Subcutaneous adipose tissue (tissue), 4 donors: ENCODE measurements around the gene SNN. TPM values are rescaled to one million over a fixed set of nuclear protein-coding genes. Genes with fewer than 3 reads are reported as not detected.

Source experiments
- CTCF ChIP-seq: fragments of 450-650 bp; IDR thresholded peaks from one replicate; pipeline ENCODE4 v1.5.1; 2016; ENCODE audit warnings: low read depth, mild to moderate bottlenecking, control low read depth, antibody characterized with exemption, moderate library complexity
- total RNA-seq, 4 donors: library from RNA; depleted of rRNA; stranded (reverse); fragments of >200 nt; gene quantifications; one replicate each; pipeline ENCODE4 v1.1.0, GENCODE V29; 2016

The SNN gene
- total RNA-seq, 4 donors from 2014 or later = 25.4 to 87.6 (median 50.1) TPM

DNA sequence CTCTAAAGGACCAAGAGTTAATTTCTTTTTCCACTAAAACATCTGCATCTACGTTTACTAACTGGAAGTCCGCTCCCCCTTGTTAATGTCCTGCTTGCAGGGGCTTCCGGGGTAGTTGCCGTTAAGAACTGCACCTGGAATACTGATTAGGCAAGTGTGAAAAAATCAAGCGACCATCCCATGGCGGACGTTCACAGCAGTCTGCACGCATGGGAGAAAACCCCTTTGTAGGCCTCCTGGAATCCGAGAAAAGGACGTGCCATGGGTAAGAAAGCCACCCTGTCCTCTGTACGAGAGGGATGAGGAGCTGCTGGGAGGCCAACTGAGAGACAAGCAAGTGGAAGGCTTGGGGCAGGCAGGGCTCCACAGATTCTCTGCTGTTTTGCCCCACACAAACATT is 14.9 kb downstream of the SNN start:
- no peak for TF ChIP-seq CTCF

DNA sequence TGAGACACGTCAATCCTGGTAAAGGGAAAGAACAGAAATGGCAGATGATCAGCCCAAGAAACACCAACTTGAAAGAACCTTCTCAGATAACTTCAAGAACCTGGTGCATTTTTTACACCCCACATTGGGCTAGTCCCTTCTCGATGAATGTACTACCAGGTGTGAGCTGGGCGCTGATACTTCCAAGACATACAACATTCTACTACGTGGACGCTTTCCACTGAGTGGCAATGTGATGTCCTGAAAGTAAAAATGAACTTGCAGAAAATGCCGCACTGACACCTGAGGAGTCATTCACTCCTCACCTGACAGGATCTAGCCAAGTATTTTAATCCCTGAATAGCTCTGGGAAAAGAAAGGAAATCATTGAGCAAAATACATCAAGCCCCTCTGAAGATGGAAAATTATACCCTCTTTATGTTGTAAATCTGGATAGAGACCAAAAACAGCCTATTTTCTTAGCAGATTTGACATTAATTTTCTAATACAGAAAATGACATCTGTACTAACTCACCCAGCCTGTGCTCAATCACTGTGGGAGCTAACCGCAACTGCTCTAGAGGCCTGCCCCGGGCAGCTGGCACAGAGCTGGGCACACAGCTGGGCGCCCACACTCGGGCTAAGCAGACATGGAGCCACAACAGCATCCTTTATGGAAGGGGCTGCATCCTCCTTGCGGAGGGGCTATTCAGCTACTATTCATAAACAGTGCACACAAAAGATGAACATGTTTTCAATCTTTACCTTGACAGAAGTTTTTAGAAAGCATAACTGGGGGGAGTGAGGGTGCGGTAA is 16.2 kb downstream of the SNN start:
- no peak for TF ChIP-seq CTCF

- TF ChIP-seq CTCF = no peak
Observed at GRCh38 chr16:11685844-11686618, 17.8 kb downstream of the SNN start.

DNA sequence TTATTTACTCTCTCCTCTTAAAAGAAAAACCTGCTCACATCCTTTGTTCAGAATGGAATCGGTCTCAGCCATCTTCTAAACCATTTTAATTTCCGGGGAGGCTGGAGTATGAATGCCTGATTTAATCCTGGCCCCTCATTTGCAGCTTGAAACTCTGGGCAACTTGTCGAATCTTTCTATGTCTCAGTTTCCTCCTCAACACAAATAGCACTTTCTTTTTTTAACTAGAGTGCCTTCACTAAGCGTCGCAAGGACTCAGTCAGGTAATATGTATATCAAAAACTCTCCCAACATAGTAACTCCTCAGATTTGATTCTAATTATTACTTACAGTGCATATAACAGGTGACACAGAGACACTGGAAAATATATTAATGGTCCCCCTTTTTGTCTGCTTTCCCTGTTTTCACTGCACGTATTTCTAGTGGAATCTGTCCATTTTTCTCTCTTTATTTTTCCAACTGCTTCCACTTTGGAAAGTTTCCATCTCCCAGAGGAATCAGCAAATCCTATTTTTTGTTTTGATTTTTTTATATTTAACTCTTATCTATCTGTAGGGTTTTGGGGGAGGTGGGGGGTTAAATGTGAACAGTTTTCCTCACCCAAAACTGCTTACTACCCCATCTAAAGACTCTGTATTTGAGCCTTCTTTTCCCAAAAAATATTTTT is 18.6 kb downstream of the SNN start:
- no peak for TF ChIP-seq CTCF

DNA sequence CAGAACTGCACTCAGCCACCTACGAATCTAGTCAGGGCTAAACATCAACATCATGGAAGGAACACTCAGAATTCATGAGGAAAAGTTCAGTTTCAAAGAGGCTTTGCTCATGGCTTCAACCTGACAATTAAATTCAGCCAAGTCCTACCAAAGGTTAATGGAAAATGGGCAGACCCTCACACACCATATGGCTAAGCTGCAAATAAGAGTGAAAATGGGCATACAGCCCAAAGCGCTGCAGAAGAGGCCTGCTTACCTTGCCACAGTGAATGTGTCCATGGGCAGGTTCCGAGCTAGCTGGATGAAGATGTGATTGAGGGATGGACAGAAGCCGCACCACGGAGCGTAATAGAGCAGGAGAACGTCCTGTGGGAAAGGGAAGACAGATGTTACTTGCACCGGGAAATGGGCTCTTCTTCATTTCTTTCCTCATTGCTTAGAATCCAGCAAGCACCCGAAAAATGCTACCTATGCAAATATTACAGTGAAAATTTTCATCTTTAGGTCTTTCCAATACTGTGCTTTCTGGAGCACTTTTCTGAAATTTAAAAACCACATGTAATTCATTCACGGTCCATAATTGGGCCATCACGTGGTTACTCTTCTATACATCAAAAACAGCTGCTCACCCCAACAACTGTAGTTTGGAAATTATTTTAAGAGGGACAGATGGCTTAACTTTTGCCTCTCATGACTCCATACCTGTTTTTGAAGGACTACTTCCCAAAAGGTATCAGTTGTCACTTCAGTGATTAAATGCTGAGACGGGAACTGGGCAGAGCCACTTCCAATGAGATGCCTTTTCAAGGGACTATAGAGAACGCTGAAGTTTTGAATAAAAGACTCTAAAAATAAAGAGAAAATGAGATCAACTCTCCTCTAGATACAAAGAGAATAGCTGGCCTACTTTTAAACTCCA is 19.6 kb downstream of the SNN start:
- no peak for TF ChIP-seq CTCF

DNA sequence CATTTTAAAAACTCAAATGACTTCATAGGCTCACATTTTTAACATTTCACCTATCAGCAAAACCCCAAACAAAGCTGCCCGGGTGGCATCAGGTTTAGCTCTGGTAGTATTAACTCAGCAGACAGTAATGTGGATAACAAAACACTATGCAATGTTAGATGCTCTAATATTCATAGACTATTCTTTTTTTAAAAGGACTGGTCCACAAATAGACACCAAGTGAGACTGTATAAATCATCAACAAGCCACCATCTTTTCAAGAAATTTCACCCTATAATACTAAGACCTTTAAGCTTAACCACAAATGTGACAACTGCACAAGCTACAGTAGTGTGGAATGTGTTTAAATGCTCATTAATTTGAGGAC is 20.2 kb downstream of the SNN start:
- no peak for TF ChIP-seq CTCF
